Stimulated activated CD4-positive, alpha-beta T cell treated with anti-CD3 and anti-CD28 coated beads, Interleukin-4, amount 100 ng/mL, for 4 hours (primary cell): ENCODE data around the gene SRSF2.
"Not testable (repeated sequence)": the region's sequence is repeated elsewhere in the genome, so short reads cannot be mapped to it uniquely, and the experiment has no call there.

Experiments
- DNase-seq, 2 experiments: peaks; one replicate each; pipeline ENCODE4 v3.0.0-alpha.2; 2020

The SRSF2 gene

GRCh38 chr17:76700270-76700616 is 36.9 kb downstream of the SRSF2 start:
- DNase-seq = no peak

GRCh38 chr17:76698466-76698977 is 38.6 kb downstream of the SRSF2 start:
- not testable (repeated sequence) for DNase-seq

- DNase-seq = no peak
These were observed 39.2 kb downstream of the SRSF2 start for GRCh38 chr17:76697702-76698465.

- no peak for DNase-seq
These were observed 40.1 kb downstream of the SRSF2 start for GRCh38 chr17:76696763-76697701.

GRCh38 chr17:76695059-76695831 is 41.9 kb downstream of the SRSF2 start:
- no peak for DNase-seq

- no peak for DNase-seq
These were observed 45.5 kb downstream of the SRSF2 start for GRCh38 chr17:76691379-76692191.

GRCh38 chr17:76690596-76691280 is 46.4 kb downstream of the SRSF2 start:
- no peak for DNase-seq

GRCh38 chr17:76689859-76690258 is 47.3 kb downstream of the SRSF2 start:
- DNase-seq = no peak

GRCh38 chr17:76688165-76688622 is 48.9 kb downstream of the SRSF2 start:
- no peak for DNase-seq

- no peak for DNase-seq
These were observed 49.6 kb downstream of the SRSF2 start for GRCh38 chr17:76687298-76688164.

- no peak for DNase-seq
These were observed 50.4 kb downstream of the SRSF2 start for GRCh38 chr17:76686538-76687297.

- no peak for DNase-seq
These were observed 51.3 kb downstream of the SRSF2 start for GRCh38 chr17:76685846-76686245.

GRCh38 chr17:76685366-76685765 is 51.8 kb downstream of the SRSF2 start:
- no peak for DNase-seq

GRCh38 chr17:76684756-76685155 is 52.4 kb downstream of the SRSF2 start:
- no peak for DNase-seq
